Left ventricle myocardium inferior (tissue), 1 donor: Measurements from ENCODE around the gene AMMECR1. TPM values are rescaled to one million over a fixed set of nuclear protein-coding genes. Genes with fewer than 3 reads are reported as not detected.

Experiments
- DNase-seq: peaks from one replicate; pipeline ENCODE4 v3.0.0-alpha.2; 2020
- H3K27ac ChIP-seq: fragments of 200-600 bp; replicated peaks from 2 replicates; pipeline ENCODE4 v1.8.0; 2021
- H3K27me3 ChIP-seq: fragments of 200-600 bp; 2 replicates; pipeline ENCODE4 v1.8.0; 2021; ENCODE audit warnings: low read depth
- H3K36me3 ChIP-seq: fragments of 200-600 bp; 2 replicates; pipeline ENCODE4 v1.8.0; 2021
- H3K4me1 ChIP-seq: fragments of 200-600 bp; 2 replicates; pipeline ENCODE4 v1.8.0; 2021
- H3K4me3 ChIP-seq: fragments of 200-600 bp; 2 replicates; pipeline ENCODE4 v1.8.0; 2021; ENCODE audit warnings: mild to moderate bottlenecking, moderate library complexity
- H3K9me3 ChIP-seq: fragments of 200-600 bp; replicated peaks from 2 replicates; pipeline ENCODE4 v1.8.0; 2021
- intact Hi-C: fragments of 100-400 bp; cut with micrococcal nuclease; formaldehyde crosslinking; loops from one replicate; pipeline ENCODE4 v1.11.0; 2022
- long read RNA-seq: library from polyadenylated mRNA; unstranded; transcript quantifications from one replicate; pipeline ENCODE4 v2.0.0, GENCODE V29; 2021
- total RNA-seq: library from RNA; stranded (reverse); fragmentation: NEBNext Ultra II Directional; extraction: Animal tissue kit (Norgen Biotek cat#: 25700); gene quantifications from one replicate; pipeline ENCODE4 v1.2.1, GENCODE V29; 2021
- TF ChIP-seq, protein P1 (sequence below): fragments of 200-600 bp; IDR thresholded peaks from 2 replicates; pipeline ENCODE4 v1.8.0; 2021; ENCODE audit warnings: antibody characterized with exemption, mild to moderate bottlenecking, borderline replicate concordance
- donor health status: DM: no; HTN: yes; CAD: no; lungs with severe emphysema.

Gene AMMECR1
- total RNA-seq: 0.91 TPM
- long read RNA-seq, full-length matches to known transcripts: 2 of 3 reads
- long read RNA-seq, partial matches to known transcripts: 0 of 3 reads
- long read RNA-seq, other reads (novel, unspliced or antisense): 1 of 3 reads

DNA sequence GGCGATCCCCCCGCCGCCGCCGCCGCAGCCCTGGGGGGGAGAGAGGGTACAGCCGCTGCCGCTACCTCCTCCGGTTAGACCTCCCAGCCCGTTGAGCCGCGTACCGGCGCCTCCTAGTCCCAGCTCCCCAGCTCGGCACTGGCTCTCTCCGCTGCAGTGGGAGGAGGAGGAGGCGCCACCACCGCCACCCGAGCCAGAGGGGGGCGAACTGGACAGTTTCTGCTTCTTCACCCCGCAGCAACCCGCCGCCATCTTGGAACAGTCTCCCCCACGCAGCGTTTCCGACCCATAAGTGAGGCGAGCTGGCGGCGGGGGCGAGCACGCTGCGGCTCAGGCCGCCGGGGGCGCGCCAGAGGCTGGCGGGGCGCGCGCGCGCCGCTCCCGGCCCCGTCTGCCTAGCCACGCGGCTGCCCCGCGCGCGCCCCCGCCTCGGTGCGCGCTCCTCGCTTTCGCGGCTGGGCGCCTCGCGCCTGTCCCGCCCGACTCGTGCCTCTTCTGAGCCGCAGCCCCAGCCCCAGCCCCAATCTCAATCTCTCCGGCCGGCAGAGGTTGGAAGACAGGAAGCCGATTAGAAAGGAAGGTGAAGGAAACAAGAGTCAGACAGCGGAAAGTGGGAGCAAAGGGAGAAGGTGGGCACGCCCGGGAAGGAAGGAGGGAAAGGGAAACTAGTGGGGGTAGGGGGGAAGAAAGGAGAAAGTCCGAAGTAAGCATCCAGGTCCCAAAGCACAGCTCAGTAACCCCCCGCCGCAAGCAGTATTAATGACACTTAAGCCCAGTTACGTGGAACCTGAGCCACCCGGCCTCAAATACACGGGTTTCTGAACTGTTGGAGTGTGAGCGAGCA lies at the start of gene AMMECR1:
TSS of gene AMMECR1 (minus strand) at position 266 of the 844 bp plus-strand sequence. CDS start at position 252, 14 bp downstream.
- peaks cover 15% of the 10 kb centered on the region for H3K4me1 ChIP-seq
- TF ChIP-seq, protein P1, sequence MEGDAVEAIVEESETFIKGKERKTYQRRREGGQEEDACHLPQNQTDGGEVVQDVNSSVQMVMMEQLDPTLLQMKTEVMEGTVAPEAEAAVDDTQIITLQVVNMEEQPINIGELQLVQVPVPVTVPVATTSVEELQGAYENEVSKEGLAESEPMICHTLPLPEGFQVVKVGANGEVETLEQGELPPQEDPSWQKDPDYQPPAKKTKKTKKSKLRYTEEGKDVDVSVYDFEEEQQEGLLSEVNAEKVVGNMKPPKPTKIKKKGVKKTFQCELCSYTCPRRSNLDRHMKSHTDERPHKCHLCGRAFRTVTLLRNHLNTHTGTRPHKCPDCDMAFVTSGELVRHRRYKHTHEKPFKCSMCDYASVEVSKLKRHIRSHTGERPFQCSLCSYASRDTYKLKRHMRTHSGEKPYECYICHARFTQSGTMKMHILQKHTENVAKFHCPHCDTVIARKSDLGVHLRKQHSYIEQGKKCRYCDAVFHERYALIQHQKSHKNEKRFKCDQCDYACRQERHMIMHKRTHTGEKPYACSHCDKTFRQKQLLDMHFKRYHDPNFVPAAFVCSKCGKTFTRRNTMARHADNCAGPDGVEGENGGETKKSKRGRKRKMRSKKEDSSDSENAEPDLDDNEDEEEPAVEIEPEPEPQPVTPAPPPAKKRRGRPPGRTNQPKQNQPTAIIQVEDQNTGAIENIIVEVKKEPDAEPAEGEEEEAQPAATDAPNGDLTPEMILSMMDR: no peak
- no peaks in the 10 kb centered on the region for H3K9me3 ChIP-seq
- intact Hi-C loops: no loop called here
- H3K4me3 ChIP-seq: peak within 1 kb of the TSS; percentile 82
- peak; percentile 80 for DNase-seq
- H3K36me3 ChIP-seq: no peaks in the 10 kb centered on the region
- H3K27me3 ChIP-seq: no peaks in the 10 kb centered on the region
- H3K27ac ChIP-seq: peak within 1 kb of the TSS; percentile 85

DNA sequence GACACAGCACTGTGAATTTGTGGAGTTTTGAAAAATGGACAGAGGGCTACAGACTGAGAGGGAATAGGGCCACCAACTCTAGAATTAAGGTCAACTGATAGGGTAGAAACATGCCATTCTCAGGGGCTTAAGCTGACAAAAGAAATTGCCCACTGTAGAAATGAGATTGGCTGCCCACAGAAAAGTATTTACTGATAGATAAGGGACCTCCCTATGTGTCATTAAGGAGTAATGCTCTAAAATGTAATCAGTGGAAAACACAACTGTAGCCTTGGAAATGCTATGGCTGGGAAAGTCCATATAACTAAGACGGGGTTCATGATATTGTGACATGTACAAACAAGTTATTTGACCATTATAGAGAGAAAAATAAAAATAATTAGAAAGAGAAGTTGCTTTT lies 45.4 kb upstream of the AMMECR1 start:
- TF ChIP-seq, protein P1: no peak
- no peak for DNase-seq
- no peaks in the 10 kb centered on the region for H3K4me1 ChIP-seq
- no peak overlapping the region for H3K4me3 ChIP-seq
- no peaks in the 10 kb centered on the region for H3K9me3 ChIP-seq
- H3K36me3 ChIP-seq: no peaks in the 10 kb centered on the region
- no peak overlapping the region for H3K27ac ChIP-seq
- H3K27me3 ChIP-seq: no peaks in the 10 kb centered on the region
- intact Hi-C loops: no loop called here

DNA sequence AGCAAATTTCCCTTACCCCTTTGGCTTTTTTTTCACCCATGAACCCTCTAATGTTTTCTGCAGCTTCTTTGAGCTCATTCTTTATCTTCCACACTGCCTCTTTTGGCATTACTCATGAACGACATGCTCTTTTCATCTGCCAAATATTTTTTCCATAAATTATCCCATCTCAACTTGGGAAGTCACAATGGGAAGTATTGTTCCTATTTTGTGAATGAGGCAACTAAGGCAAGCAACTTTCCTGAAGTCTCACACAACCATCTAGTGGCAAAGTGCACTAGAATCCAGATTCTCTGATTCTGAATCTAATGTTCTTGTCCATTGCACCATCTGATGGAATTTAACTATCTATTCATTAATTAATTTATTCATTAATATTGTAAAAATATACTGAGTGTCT lies 41.4 kb upstream of the AMMECR1 start:
- Histone ChIP-seq H3K27me3 (no peaks in the 10 kb centered on the region), H3K9me3 (no peaks in the 10 kb centered on the region), H3K36me3 (no peaks in the 10 kb centered on the region), H3K4me3 (no peak overlapping the region), H3K27ac (no peak overlapping the region), H3K4me1 (no peaks in the 10 kb centered on the region)
- DNase-seq: no peak
- intact Hi-C loops: no loop called here
- TF ChIP-seq, protein P1: no peak

DNA sequence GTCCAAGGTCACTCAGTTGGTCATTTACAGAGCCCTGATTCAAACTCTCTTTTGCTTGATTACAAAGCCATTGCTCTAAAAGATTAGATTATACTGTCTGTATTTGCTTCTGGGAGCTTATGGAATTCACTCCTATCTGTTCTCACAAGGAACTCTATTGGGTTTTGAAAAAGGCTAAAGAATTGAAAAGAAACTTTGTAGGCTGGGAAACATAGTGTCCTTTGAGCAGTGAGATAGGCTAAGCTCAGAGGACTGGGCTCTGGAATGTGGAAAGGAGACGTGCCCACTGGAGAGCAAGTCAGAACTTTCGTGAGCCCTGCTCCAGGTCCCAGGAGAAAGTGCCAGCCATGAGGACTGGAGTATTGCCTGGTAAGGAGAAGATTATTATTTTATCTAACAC lies 40.7 kb upstream of the AMMECR1 start, which contains the start of gene RTL9:
TSS of gene RTL9 (plus strand) at position 301 of the 400 bp plus-strand sequence. CDS start 91,770 bp downstream, outside the sequence.
- DNase-seq: no peak
- H3K4me3 ChIP-seq: no peak within 1 kb of the TSS
- H3K9me3 ChIP-seq: no peaks in the 10 kb centered on the region
- H3K4me1 ChIP-seq: no peaks in the 10 kb centered on the region
- H3K27me3 ChIP-seq: no peaks in the 10 kb centered on the region
- TF ChIP-seq, protein P1: no peak
- H3K27ac ChIP-seq: no peak within 1 kb of the TSS
- no peaks in the 10 kb centered on the region for H3K36me3 ChIP-seq
- intact Hi-C loops: no loop called here

DNA sequence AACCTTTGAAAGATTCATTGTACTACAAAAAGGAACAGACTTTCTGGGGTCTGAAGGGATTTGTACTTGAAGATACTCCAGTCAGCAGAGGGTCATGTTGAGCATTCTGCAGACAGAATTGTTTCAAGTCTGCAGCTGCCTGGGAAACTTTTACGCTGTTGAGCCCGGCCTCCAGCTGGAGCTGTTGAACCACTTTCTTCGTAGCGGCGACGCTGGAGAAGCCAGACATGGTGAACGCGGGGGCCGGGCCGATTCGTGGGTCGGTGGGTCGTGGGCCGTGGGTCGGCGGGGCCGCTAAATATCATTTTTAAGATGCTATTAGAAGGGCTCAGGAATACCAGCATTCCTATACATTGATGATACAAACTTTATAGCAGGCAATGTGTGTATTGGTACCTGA lies 28.8 kb upstream of the AMMECR1 start:
- H3K27me3 ChIP-seq: no peaks in the 10 kb centered on the region
- TF ChIP-seq, protein P1: no peak
- H3K9me3 ChIP-seq: no peaks in the 10 kb centered on the region
- H3K4me1 ChIP-seq: no peaks in the 10 kb centered on the region
- intact Hi-C loops: no loop called here
- no peaks in the 10 kb centered on the region for H3K36me3 ChIP-seq
- H3K27ac ChIP-seq: no peak overlapping the region
- DNase-seq: peak; percentile 14
- no peak overlapping the region for H3K4me3 ChIP-seq
